ENCODE results near the gene NFIA. TPM values are rescaled to one million over a fixed set of nuclear protein-coding genes. Genes with fewer than 3 reads are reported as not detected.

NFIA gene
- total RNA-seq, 1 experiment from 2014 or later: 12.7 TPM

GRCh38 chr1:61393575-61393974 is 311.2 kb downstream of the NFIA start:
- no peaks in the 10 kb centered on the region for H3K9me3 ChIP-seq (ENCODE audit: low read length)
- ChIA-PET CTCF (no interaction called here), POLR2A (ENCODE audit: unreplicated experiment) (no interaction called here)
- TF ChIP-seq, protein P1, sequence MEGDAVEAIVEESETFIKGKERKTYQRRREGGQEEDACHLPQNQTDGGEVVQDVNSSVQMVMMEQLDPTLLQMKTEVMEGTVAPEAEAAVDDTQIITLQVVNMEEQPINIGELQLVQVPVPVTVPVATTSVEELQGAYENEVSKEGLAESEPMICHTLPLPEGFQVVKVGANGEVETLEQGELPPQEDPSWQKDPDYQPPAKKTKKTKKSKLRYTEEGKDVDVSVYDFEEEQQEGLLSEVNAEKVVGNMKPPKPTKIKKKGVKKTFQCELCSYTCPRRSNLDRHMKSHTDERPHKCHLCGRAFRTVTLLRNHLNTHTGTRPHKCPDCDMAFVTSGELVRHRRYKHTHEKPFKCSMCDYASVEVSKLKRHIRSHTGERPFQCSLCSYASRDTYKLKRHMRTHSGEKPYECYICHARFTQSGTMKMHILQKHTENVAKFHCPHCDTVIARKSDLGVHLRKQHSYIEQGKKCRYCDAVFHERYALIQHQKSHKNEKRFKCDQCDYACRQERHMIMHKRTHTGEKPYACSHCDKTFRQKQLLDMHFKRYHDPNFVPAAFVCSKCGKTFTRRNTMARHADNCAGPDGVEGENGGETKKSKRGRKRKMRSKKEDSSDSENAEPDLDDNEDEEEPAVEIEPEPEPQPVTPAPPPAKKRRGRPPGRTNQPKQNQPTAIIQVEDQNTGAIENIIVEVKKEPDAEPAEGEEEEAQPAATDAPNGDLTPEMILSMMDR (conservative IDR thresholded peaks at IDR 0.05; ENCODE audit: low read depth, low read length): no peak
- TF ChIP-seq EZH2phosphoT487 (IDR thresholded peaks at IDR 0.05; ENCODE audit: borderline replicate concordance, low read length) (no peak), EZH2 (IDR thresholded peaks at IDR 0.05; ENCODE audit: low read length, unreplicated experiment) (no peak)
- no peaks in the 10 kb centered on the region for H3K9me2 ChIP-seq (replicated peaks; ENCODE audit: low read length)
- H3K27me3 ChIP-seq (ENCODE audit: low read length): no peaks in the 10 kb centered on the region
- H3F3A ChIP-seq (ENCODE audit: low read length, unreplicated experiment): no peaks in the 10 kb centered on the region
- no peak overlapping the region for H3K4me3 ChIP-seq (ENCODE audit: low read length)
- no peaks in the 10 kb centered on the region for H3K79me2 ChIP-seq (ENCODE audit: low read length)
- no peaks in the 10 kb centered on the region for H3K36me3 ChIP-seq (ENCODE audit: low read depth, low read length)
- intact Hi-C loops (cut with micrococcal nuclease): no loop called here
- no peaks in the 10 kb centered on the region for H3K4me1 ChIP-seq (ENCODE audit: insufficient read depth, low read length)
- H3K4me2 ChIP-seq (ENCODE audit: low read length): no peak overlapping the region
- H3K9ac ChIP-seq (ENCODE audit: low read length): no peak overlapping the region
- no peak overlapping the region for H3K27ac ChIP-seq (ENCODE audit: low read length)
- no peak for DNase-seq
- no peak for ATAC-seq
- H2AFZ ChIP-seq (ENCODE audit: low read length): no peak overlapping the region
- no peaks in the 10 kb centered on the region for H4K20me1 ChIP-seq (ENCODE audit: low read length)
- no TSS peak for BruUV-seq (replicated peaks)

- Histone ChIP-seq H3K9ac (ENCODE audit: low read length) (no peak overlapping the region), H3K9me3 (ENCODE audit: low read length) (no peaks in the 10 kb centered on the region), H3K36me3 (ENCODE audit: low read depth, low read length) (no peaks in the 10 kb centered on the region), H3K27me3 (ENCODE audit: low read length) (no peaks in the 10 kb centered on the region), H3K9me2 (replicated peaks; ENCODE audit: low read length) (no peaks in the 10 kb centered on the region), H2AFZ (ENCODE audit: low read length) (no peak overlapping the region), H3F3A (ENCODE audit: low read length, unreplicated experiment) (no peaks in the 10 kb centered on the region), H3K4me1 (ENCODE audit: insufficient read depth, low read length) (no peaks in the 10 kb centered on the region), H3K4me3 (ENCODE audit: low read length) (no peak overlapping the region), H3K27ac (ENCODE audit: low read length) (no peak overlapping the region), H4K20me1 (ENCODE audit: low read length) (no peaks in the 10 kb centered on the region), H3K79me2 (ENCODE audit: low read length) (no peaks in the 10 kb centered on the region), H3K4me2 (ENCODE audit: low read length) (no peak overlapping the region)
- TF ChIP-seq, protein P1 (conservative IDR thresholded peaks at IDR 0.05; ENCODE audit: low read depth, low read length): no peak
- no peak for TF ChIP-seq EZH2phosphoT487 (IDR thresholded peaks at IDR 0.05; ENCODE audit: borderline replicate concordance, low read length)
- CTCF ChIA-PET: no interaction called here
- DNase-seq: no peak
- POLR2A ChIA-PET (ENCODE audit: unreplicated experiment): no interaction called here
- no peak for ATAC-seq
- intact Hi-C loops (cut with micrococcal nuclease): no loop called here
- no TSS peak for BruUV-seq (replicated peaks)
Observed at GRCh38 chr1:61395146-61395800, 312.9 kb downstream of the NFIA start.

DNA sequence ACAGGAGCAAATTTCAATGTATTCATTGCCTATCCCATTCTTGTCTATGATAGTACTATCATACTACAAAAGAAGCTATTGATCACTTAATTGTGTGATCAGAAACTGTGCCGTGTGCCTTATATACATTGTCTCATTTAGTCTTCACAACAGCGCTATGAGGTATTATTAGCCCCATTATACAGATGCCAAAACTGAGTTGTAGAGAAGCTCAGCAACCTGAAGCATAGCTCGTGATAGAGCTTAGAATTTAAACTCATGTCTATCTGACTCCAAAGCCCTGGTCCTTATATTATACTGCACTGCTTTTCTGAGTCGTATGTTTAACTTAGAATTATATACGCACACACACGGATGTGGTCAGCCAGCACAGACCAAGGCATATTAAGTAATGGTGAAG is 315.1 kb downstream of the NFIA start:
- no peaks in the 10 kb centered on the region for H3F3A ChIP-seq (ENCODE audit: low read length, unreplicated experiment)
- no peak overlapping the region for H3K4me3 ChIP-seq (ENCODE audit: low read length)
- H3K36me3 ChIP-seq (ENCODE audit: low read depth, low read length): no peaks in the 10 kb centered on the region
- ATAC-seq (no peak), DNase-seq (no peak)
- TF ChIP-seq EZH2phosphoT487 (IDR thresholded peaks at IDR 0.05; ENCODE audit: borderline replicate concordance, low read length) (no peak), EZH2 (IDR thresholded peaks at IDR 0.05; ENCODE audit: low read length, unreplicated experiment) (no peak)
- TF ChIP-seq, protein P1 (conservative IDR thresholded peaks at IDR 0.05; ENCODE audit: low read depth, low read length): no peak
- no peaks in the 10 kb centered on the region for H3K9me2 ChIP-seq (replicated peaks; ENCODE audit: low read length)
- no peaks in the 10 kb centered on the region for H3K27me3 ChIP-seq (ENCODE audit: low read length)
- H2AFZ ChIP-seq (ENCODE audit: low read length): no peak overlapping the region
- ChIA-PET POLR2A (ENCODE audit: unreplicated experiment) (no interaction called here), CTCF (interaction anchor here (0.7 kb wide), 1 partner anchor 47 kb away, joined by 4 read pairs; no protein-coding TSS in a partner anchor)
- H3K9ac ChIP-seq (ENCODE audit: low read length): no peak overlapping the region
- H3K79me2 ChIP-seq (ENCODE audit: low read length): no peaks in the 10 kb centered on the region
- H3K4me2 ChIP-seq (ENCODE audit: low read length): no peak overlapping the region
- intact Hi-C loops (cut with micrococcal nuclease): no loop called here
- H3K4me1 ChIP-seq (ENCODE audit: insufficient read depth, low read length): no peaks in the 10 kb centered on the region
- H3K9me3 ChIP-seq (ENCODE audit: low read length): no peaks in the 10 kb centered on the region
- H4K20me1 ChIP-seq (ENCODE audit: low read length): no peaks in the 10 kb centered on the region
- no peak overlapping the region for H3K27ac ChIP-seq (ENCODE audit: low read length)
- BruUV-seq (replicated peaks): no TSS peak

All from PC-3 (cell line).